Fibroblast of villous mesenchyme (primary cell): ENCODE measurements around the gene HS3ST5. TPM values are rescaled to one million over a fixed set of nuclear protein-coding genes. Genes with fewer than 3 reads are reported as not detected.

ENCODE experiments used
- DNase-seq: peaks from one replicate; pipeline ENCODE4 v3.0.0-alpha.2; 2010; ENCODE audit warnings: low read depth
- H3K4me3 ChIP-seq: 2 replicates; pipeline ENCODE4 v1.5.1; 2011; ENCODE audit warnings: low read depth, mild to moderate bottlenecking, low read length
- CTCF ChIP-seq: IDR thresholded peaks from 2 replicates; pipeline ENCODE4 v1.5.1; 2012; ENCODE audit warnings: low read depth, mild to moderate bottlenecking, low read length; ENCODE audit not compliant: insufficient read depth
- total RNA-seq: library from RNA; depleted of rRNA; stranded (reverse); fragments of >200 nt; gene quantifications from 2 replicates; pipeline ENCODE4 v1.2.3, GENCODE V29; 2012

The HS3ST5 gene
- total RNA-seq, 1 donor = under 0.01 TPM

- no peak for DNase-seq
- no peak for TF ChIP-seq CTCF
- H3K4me3 ChIP-seq = peak overlapping the region; percentile 30
These were observed 567 bp downstream of the HS3ST5 start for GRCh38 chr6:114342086-114342825.

- no peak overlapping the region for H3K4me3 ChIP-seq
- TF ChIP-seq CTCF = no peak
- peak; percentile 2 for DNase-seq
These were observed 3.1 kb downstream of the HS3ST5 start for GRCh38 chr6:114339706-114340105.

- DNase-seq = no peak
- no peak overlapping the region for H3K4me3 ChIP-seq
- no peak for TF ChIP-seq CTCF
These were observed 8.6 kb downstream of the HS3ST5 start for GRCh38 chr6:114334237-114334636.

- DNase-seq = no peak
- TF ChIP-seq CTCF = no peak
- H3K4me3 ChIP-seq = no peak overlapping the region
These were observed 15.7 kb downstream of the HS3ST5 start for GRCh38 chr6:114327074-114327473.

- DNase-seq = no peak
- no peak overlapping the region for H3K4me3 ChIP-seq
- TF ChIP-seq CTCF = no peak
These were observed 19.0 kb downstream of the HS3ST5 start for GRCh38 chr6:114323784-114324183.

- H3K4me3 ChIP-seq = no peak overlapping the region
- no peak for TF ChIP-seq CTCF
- DNase-seq = no peak
These were observed 23.1 kb downstream of the HS3ST5 start for GRCh38 chr6:114319749-114320148.
